T-helper 9 cell (primary cell): ENCODE data around the gene RCAN2.
"Not testable (repeated sequence)": the region's sequence is repeated elsewhere in the genome, so short reads cannot be mapped to it uniquely, and the experiment has no call there.

Experiments used
- DNase-seq: peaks from one replicate; pipeline ENCODE4 v3.0.0-alpha.2; 2020

Gene RCAN2

DNA sequence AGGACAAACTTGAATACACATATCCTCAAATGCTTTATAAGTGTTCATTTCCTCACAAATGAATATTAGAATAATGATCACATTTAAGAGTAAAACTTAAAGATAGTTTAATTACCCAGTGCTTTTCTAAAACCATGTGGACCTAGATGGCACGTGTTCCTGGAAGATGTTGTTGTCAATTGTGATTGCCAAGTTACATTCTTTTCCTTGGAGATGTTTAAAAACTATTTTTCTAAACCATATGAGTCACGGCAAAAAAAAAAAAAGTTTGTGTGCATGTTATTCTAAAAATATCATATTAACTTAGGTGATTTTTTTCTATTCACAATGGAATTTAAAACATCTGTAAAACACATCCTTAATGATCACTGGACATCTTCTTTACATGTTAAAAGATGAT, 51.1 kb downstream of the RCAN2 start:
- no peak for DNase-seq

DNA sequence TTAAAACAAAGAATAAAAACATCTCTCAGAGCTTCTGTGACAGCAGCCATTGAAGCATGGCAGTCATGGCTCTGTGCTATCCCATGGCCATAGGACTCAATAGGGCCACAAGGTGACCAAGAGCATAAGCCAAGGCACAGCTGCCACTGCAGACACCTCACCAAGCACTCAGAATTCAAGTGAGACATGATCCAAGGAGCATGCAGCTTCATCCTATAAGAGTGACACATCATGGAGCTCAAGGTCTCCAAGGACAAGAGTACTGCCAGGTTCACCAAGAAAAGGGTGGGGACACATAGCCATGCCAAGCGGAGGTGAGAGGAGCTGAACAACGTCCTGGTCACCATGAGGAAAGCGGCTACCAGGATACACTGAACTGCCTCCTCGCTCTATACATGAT, 53.0 kb downstream of the RCAN2 start:
- no peak for DNase-seq

DNA sequence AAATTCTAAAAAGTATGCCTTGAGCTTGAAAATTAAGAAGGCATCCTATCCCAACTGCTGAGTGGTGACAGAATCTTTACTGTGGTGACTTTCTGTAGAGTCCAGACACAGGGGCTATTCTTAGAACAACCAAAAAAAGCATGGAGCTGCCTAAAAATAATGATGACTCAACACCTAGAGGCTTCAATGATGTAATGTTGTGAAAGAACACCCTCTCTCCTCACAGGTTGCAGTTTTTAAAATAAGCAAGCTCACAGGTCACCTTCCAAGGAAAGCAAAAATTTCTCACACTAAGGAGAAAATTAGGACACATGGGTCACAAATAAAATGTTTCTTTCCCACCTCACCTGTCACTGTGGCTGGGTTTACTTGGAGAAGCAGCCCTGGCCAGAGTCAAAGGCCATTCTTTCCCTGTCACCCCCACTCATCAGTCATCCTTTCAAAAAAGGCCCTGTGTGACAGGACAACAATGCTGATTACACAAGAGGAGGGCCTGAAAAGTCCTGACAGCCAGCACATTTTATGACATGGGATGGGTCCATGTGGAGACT, 53.5 kb downstream of the RCAN2 start:
- DNase-seq: no peak

DNA sequence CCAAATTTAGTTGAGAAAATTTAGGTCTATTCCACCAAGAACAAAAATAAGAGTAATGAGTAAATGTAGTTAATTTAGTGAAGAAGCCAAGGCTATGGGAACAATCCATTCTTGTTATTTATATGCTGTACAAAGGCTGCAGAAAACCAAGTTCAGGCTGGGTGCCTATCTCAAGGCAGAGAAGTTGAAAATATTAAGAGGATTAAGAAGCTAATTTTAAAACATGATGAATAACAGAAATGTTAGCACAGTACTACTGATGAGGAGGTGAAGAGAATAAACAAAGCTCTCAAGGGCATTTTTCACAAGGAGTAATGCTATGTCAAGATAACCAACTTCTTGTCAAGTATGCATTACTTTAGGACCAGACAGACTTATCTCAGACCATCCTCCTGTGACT, 68.6 kb downstream of the RCAN2 start:
- no peak for DNase-seq

DNA sequence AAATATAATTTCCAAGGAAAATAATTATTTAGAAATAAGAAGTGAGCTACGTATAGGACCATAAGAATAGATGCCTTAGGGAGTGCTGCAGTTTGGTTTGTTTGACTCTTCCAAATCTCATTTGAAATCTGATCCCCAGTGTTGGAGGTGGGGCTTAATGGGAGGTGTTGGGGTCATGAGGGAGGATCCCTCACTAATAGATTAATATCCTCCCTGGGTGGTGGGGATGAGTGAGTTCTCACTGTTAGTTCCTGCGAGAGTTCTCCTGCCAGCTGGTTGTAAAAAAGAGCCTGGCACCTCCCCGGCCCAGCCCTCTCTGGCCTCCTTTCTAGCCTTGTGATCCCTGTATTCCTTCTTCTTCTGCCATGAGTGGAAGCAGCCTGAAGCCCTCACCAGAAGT, 69.3 kb downstream of the RCAN2 start:
- DNase-seq: no peak

GRCh38 chr6:46420921-46421638, 70.2 kb downstream of the RCAN2 start:
- DNase-seq: no peak

DNA sequence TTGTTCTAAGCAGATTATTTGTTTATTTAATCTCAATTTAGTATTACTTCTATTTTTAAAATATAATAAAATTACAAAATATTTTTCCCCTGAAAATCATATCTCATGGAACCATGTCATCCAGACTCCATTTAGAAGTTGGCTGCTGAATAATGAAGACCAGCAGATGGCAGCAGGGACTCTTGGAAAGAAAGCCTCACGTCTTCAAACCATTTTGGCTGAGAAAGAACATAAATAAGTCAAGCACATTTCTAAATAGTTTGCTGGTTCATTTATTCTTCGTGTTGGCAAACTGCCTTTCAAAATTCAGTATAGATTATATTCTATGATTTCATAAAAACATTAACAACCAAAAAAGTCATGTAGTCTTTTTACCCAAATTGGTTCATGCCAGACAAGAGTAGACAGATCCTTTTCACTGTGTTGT, 71.7 kb downstream of the RCAN2 start:
- no peak for DNase-seq

DNA sequence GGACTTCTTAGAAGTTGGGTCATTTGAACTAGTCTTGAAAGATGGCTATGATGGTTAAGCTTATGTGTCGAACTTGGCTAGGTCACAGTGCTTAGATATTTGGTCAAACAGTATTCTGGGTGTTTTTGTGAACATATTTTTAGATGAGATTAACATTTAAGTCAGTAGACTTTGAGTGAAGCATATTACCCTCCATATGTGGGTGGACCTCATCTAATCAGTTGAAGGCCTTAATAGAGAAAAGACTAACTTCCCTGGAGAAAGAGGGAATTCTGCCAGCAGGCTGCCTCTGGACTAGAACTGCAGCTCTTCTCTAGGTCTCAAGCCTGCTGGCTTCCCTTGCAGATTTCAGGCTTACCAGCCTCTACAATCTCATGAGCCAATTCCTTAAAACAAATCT, 76.9 kb downstream of the RCAN2 start:
- no peak for DNase-seq

DNA sequence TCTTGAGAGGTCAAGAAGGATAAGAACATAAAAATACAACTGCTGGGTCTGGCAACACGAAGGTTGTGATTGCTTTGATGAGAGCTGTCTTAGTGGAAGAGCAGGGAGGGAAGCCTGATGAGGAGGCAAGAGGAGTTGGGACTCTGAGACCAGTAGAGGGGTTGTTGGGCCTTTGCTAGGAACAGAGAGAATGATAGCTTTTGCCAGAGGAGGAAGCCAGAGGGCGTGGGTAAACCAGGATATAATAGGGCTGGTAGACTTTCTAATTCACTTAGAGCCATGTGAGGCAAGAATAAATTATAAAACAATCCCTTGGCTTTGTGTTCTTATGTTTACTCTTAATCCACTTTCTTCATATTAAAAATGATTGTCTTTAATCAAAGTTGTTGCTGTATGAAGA, 78.6 kb downstream of the RCAN2 start:
- DNase-seq: no peak

- DNase-seq: no peak
Observed at GRCh38 chr6:46411456-46412197, 79.6 kb downstream of the RCAN2 start.

DNA sequence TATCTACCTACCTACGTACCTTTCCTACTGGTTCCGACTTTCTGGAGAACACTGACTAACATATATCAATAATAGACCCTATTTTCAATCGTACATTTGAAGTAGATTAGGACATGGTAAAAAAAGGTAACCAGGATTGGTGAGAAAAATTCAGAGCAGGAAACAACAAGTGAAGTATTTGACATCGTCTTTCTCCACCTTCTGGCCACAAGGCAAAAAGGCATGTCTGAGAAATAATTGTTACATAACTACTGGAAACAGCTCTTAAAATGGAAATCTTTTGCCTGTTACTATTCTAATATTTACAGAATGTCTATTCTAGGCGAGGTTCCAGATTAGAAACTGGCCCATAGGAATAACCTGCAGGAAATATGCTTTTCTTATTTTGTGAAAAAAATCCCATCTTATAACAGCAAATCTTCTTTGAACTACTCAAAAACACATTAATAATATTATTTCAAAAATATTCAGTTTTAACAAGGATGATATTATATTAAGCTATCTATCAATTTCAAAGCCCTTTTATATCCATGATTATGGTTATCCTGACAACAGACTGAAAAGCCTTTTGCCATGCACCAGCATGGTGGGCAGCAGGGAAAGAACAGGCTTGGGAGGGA, 80.8 kb downstream of the RCAN2 start:
- DNase-seq: no peak

- no peak for DNase-seq
Observed at GRCh38 chr6:46407776-46408530, 83.3 kb downstream of the RCAN2 start.

DNA sequence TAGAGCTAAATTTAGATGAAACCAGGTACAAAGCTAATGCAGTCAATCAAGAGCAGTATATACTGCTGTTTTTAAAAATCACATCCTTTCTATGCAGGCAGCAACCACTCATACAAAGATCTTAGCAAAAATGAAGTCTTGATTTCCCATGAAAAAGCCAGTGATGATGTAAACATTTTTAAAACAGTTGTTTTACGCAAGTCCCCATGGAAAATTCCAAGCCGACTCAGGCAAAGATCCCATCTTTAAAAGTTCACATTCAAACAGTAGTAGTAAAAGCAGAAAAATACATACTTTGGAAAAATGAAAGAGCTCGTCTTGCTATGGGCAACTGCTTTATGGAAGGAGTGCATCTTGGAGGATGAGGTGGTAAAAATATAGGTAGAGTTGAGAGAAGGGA, 84.0 kb downstream of the RCAN2 start:
- no peak for DNase-seq

DNA sequence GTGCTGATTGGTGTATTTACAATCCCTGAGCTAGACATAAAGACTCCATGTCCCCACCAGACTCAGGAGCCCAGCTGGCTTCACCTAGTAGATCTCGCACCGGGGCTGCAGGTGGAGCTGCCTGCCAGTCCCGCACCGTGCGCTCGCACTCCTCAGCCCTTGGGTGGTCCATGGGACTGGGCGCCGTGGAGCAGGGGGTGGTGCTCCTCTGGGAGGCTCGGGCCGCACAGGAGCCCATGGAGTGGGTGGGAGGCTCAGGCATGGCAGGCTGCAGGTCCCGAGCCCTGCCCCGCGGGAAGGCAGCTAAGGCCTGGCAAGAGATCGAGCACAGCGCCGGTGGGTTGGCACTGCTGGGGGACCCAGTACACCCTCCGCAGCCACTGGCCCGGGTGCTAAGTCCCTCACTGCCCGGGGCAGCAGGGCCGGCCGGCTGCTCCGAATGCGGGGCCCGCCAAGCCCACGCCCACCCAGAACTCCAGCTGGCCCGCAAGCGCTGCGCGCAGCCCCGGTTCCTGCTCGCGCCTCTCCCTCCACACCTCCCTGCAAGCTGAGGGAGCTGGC, 85.5 kb downstream of the RCAN2 start:
- DNase-seq: not testable (repeated sequence)

GRCh38 chr6:46400898-46401297, 90.4 kb downstream of the RCAN2 start:
- no peak for DNase-seq

GRCh38 chr6:46395530-46395929, 95.7 kb downstream of the RCAN2 start:
- DNase-seq: no peak

DNA sequence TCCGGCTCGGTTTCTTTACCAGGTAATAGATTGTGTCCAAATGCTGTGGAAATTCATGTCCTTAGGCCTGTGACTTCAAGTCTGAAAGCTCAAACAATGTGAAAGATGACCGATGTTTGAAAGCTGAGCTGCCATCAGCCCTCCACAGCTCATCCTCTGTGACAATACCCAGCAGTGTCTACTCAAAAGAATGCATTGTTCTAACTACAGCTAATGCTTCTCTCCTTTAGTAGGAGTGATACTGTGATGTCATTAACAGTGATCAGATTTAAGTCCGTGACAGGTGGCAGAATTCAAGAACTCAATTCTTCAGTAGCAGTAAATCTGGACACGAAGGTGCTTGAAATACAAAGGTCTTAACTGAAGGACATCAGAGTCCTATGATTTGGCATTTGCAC, 97.3 kb downstream of the RCAN2 start:
- DNase-seq: no peak

- no peak for DNase-seq
Observed at GRCh38 chr6:46393161-46393939, 97.9 kb downstream of the RCAN2 start.

DNA sequence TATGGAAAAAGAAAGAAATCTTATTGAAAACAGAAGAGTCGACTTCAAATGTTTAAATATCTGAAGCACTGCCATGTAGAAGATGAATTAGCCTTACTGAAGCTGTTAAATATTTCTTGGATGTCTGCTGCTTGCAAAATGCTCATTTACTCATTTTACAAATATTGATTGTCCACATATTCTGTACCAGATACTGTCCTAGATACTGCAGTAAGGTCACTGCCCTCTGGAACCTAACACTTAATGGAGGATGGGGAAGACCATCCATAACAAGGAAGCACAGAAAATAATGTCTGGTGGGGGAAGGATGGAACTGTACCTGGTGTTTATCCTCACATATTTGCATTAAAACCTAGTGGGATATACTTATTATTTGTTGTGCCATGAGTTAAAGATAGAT, 99.0 kb downstream of the RCAN2 start:
- no peak for DNase-seq

DNA sequence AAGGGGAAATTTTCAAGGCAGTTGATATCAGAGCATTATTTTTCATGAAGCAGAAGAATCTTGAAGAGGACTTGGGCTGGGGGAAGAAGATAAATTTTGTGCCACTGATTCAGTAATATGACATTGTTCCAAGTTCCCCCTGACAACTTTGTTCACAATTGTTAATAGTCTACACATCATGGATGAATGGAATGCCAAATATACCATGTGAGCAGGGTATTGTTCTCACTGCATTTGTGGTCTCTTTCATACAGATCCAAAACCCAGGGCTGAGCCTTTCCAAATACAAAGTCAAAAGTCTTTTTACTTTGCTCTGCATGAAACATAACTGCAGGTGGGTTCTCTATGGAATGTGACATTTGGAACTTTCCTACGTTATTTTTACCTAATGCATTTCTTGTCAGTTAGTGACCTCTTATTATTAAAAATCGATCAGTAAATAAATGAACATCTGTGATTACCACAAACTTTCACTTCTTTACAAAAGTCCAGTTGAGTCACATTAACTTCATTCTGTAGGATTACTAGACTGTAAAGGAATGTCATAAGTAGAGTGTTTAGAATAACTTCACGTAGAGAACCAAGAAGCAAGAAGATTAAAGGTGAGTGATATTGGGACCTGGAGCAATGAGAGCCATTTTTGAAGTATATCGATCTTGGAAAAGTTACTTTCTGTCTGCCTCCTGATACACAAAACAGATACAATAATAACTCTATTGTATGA, 100.9 kb downstream of the RCAN2 start:
- DNase-seq: no peak

- DNase-seq: not testable (repeated sequence)
Observed at GRCh38 chr6:46387728-46388127, 103.5 kb downstream of the RCAN2 start.
